Fibroblast of villous mesenchyme (primary cell): ENCODE results near the gene PARVA. TPM values are rescaled to one million over a fixed set of nuclear protein-coding genes. Genes with fewer than 3 reads are reported as not detected.

ENCODE experiments used
- DNase-seq: peaks from one replicate; pipeline ENCODE4 v3.0.0-alpha.2; 2010; ENCODE audit warnings: low read depth
- H3K4me3 ChIP-seq: 2 replicates; pipeline ENCODE4 v1.5.1; 2011; ENCODE audit warnings: low read depth, mild to moderate bottlenecking, low read length
- total RNA-seq: library from RNA; depleted of rRNA; stranded (reverse); fragments of >200 nt; gene quantifications from 2 replicates; pipeline ENCODE4 v1.2.3, GENCODE V29; 2012
- TF ChIP-seq, protein P1 (sequence below): IDR thresholded peaks from 2 replicates; pipeline ENCODE4 v1.5.1; 2012; ENCODE audit warnings: low read depth, mild to moderate bottlenecking, low read length; ENCODE audit not compliant: insufficient read depth

The PARVA gene, protein sequence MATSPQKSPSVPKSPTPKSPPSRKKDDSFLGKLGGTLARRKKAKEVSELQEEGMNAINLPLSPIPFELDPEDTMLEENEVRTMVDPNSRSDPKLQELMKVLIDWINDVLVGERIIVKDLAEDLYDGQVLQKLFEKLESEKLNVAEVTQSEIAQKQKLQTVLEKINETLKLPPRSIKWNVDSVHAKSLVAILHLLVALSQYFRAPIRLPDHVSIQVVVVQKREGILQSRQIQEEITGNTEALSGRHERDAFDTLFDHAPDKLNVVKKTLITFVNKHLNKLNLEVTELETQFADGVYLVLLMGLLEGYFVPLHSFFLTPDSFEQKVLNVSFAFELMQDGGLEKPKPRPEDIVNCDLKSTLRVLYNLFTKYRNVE
- total RNA-seq = 72.5 and 76.4 TPM in 2 replicates

DNA sequence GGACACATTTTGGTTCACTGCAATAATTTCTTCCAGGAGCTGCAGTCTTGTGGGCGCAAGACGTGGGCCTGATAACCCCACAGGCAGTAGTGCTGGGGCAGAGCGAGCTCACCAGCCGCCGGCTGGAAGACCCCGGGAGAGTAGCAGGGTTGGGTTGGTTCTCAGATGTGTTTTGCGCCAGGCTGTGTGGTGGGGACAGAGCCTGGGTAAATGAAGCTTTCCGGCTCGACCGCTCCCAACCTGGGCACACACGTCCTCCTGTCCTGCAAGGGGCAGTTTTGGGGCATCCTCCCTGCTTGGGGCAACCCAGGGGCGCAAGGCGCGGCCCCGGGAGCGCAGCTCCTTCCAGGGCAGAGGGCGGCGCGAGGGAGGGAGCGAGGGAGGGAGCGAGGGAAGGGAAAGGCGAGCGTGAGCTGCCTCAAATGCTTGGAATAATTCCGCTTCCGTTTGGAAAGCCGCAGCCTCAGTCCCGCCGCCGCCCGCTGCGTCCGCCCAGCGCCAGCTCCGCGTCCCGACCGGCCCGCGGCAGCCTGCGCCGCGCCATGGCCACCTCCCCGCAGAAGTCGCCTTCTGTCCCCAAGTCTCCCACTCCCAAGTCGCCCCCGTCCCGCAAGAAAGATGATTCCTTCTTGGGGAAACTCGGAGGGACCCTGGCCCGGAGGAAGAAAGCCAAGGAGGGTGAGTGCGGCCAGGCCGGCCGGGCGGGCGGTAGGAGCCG, at the start of gene PARVA:
PARVA (plus strand) TSS at position 466 of the 718 bp plus-strand sequence; CDS start at position 543, 77 bp downstream.
- TF ChIP-seq, protein P1, sequence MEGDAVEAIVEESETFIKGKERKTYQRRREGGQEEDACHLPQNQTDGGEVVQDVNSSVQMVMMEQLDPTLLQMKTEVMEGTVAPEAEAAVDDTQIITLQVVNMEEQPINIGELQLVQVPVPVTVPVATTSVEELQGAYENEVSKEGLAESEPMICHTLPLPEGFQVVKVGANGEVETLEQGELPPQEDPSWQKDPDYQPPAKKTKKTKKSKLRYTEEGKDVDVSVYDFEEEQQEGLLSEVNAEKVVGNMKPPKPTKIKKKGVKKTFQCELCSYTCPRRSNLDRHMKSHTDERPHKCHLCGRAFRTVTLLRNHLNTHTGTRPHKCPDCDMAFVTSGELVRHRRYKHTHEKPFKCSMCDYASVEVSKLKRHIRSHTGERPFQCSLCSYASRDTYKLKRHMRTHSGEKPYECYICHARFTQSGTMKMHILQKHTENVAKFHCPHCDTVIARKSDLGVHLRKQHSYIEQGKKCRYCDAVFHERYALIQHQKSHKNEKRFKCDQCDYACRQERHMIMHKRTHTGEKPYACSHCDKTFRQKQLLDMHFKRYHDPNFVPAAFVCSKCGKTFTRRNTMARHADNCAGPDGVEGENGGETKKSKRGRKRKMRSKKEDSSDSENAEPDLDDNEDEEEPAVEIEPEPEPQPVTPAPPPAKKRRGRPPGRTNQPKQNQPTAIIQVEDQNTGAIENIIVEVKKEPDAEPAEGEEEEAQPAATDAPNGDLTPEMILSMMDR = no peak
- H3K4me3 ChIP-seq = peak within 1 kb of the TSS; percentile 83
- peak; percentile 81 for DNase-seq

DNA sequence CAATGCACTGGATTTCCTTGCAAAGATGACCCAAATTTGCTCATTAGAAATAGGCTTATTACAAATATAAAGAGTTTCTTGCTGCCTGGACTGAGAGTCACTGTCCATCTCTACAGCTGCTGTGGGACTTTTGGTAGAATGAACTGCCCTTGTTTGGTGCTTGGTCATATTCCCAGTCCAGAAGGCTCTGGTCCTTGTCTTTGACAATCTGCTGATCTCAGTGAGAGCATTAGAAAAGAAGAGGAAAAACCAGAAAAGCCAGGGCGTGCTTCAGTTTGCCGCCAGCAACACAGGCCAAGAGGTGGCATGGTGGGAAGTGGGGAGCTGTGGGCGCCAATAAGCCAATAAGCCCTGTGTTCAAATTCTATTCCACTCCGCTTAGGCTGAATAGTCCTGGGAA, 48.2 kb upstream of the PARVA start:
- no peak overlapping the region for H3K4me3 ChIP-seq
- TF ChIP-seq, protein P1 = no peak
- no peak for DNase-seq

DNA sequence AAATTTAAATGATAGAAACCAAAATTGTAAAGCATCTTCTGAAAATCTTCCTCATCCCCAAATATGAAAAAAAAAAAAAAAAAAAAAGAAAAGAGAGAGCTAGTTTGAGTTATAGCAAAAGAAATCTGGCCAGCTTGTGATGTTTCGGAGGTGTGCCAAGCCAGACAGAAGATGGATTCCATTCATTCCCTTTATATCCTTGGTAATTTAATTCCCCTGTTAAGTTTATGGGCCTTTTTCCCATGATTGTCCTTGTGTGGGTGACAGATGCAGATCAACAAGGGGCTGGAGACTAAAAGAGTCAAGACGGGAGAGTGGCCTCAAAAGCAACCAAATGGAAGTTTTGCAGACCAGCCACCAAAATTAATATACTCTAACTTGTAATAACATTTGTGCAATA, 47.6 kb upstream of the PARVA start:
- no peak overlapping the region for H3K4me3 ChIP-seq
- DNase-seq = no peak
- TF ChIP-seq, protein P1 = no peak

DNA sequence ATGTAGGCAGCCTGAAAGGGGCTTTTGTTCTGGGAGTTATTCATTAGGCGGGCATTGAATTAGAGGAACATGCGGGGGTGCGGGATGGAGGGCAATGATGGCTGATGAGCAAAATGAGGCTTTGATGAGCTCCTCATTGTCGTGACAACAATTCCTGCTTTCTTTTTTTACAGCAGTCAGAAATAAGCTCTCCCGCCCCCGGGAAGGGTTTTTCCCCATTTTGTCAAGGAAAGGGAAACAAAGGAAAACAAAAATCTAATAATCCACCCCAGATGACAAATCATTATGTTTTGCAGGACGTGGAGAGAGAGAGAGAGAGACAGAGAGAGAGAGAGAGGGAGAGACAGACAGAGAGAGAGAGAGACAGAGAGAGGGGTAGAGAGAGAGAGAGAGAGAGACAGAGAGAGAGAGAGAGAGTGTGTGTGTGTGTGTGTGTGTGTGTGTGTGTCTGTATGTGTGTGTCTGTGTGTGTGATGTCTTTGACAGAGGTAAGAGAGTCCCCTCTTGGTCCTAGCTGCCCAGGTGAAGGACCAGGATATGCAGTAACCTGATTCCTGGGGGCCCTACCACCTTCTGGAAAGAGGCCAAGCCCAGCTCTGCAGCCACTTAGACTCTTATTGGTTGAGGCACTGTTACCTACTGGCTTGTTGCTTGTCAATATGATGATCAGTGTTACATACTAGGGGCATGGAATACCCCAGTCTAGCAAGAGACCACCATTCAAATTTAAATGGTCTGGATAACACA, 46.7 kb upstream of the PARVA start:
- peak; percentile 6 for DNase-seq
- H3K4me3 ChIP-seq = no peak overlapping the region
- TF ChIP-seq, protein P1 = no peak

DNA sequence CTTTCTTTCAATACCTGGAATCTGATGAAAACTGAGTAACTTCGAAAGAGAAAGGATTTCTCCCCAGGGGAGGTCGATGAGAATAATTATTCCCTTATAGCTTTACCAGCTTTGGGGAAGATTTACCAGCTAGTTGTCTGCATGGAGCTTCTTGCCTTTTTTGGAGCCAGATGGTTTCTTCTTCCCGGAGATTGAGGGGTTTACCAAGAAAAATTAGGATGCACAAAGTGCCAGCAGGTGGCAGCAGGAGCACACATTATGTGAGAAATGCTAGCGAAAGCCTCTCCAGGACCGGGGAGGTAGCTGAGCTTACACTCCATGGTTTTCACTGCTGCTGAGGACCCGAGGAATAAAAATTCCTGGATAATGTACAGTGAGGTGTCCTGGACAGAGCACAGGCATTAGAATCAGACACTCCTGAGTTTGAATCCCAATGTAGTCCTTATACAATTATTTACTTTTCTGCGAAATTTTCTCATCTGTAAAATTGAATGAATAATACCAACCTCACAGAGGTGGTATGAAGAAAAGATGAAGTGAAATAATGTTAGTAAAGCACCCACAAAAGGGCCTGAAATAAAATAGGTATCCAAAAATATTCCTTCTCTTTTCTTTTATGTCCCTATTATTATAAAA, 46.0 kb upstream of the PARVA start:
- no peak overlapping the region for H3K4me3 ChIP-seq
- DNase-seq = peak; percentile 89
- TF ChIP-seq, protein P1 = peak; percentile 79

DNA sequence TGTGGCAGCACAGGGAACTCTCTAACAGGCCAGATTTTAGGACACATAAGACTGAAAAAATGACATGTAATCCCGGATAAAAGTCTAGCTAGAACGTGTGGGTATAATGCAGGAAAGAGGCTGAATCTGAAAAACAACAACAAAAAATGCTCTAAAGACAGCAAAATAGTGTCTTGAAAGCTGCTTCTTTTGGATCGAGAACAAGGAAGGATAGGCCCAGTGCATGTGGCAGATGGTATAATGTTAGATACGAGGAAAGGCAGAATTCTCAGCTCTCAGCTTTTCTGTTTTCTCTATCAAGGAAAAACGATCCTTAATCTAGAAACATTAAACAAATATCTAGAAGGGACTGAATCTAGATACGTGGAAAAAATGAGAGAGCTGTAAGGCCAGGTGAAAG, 33.8 kb upstream of the PARVA start:
- TF ChIP-seq, protein P1 = no peak
- no peak for DNase-seq
- no peak overlapping the region for H3K4me3 ChIP-seq
